Stomach smooth muscle (tissue), 2 donors: ENCODE data around the gene KHK.

Experiments used
- H3K27ac ChIP-seq: one replicate; pipeline ENCODE4 v1.7.0; 2013; ENCODE audit warnings: mild to moderate bottlenecking, low read length, inconsistent platforms
- H3K27me3 ChIP-seq, 2 donors: one replicate each; pipeline ENCODE4 v1.7.0; 2013; ENCODE audit warnings: low read length in 2 of 2; ENCODE audit not compliant: insufficient read depth in 2 of 2, control insufficient read depth in 1 of 2
- H3K36me3 ChIP-seq, 2 donors: one replicate each; pipeline ENCODE4 v1.7.0; 2013; ENCODE audit warnings: low read length in 2 of 2; ENCODE audit not compliant: control insufficient read depth in 2 of 2, insufficient read depth in 2 of 2
- H3K4me1 ChIP-seq: one replicate; pipeline ENCODE4 v1.7.0; 2013; ENCODE audit warnings: low read length; ENCODE audit not compliant: control insufficient read depth, insufficient read depth
- H3K4me3 ChIP-seq, 2 donors: one replicate each; pipeline ENCODE4 v1.7.0; 2013; ENCODE audit warnings: low read length in 2 of 2
- H3K9ac ChIP-seq, 2 donors: one replicate each; pipeline ENCODE4 v1.7.0; 2013; ENCODE audit warnings: low read length in 2 of 2, mild to moderate bottlenecking in 1 of 2
- H3K9me3 ChIP-seq, 2 donors: one replicate each; pipeline ENCODE4 v1.7.0; 2013; ENCODE audit warnings: low read length in 2 of 2; ENCODE audit not compliant: control insufficient read depth in 2 of 2
- donor health status: healthy.
- donor health status: Pancreatic carcinoma.

The KHK gene

GRCh38 chr2:27081984-27082772 lies 4.4 kb upstream of the KHK start:
- no peaks in the 10 kb centered on the region for H3K9me3 ChIP-seq
- peaks cover 2 to 19% of the 10 kb centered on the region in 2 donors for H3K36me3 ChIP-seq
- H3K27ac ChIP-seq = peak overlapping the region; percentile 100
- peak overlapping the region; percentile 90 to 93 for H3K4me3 ChIP-seq
- H3K27me3 ChIP-seq = no peaks in the 10 kb centered on the region
- no peak overlapping the region for H3K9ac ChIP-seq
- peaks cover 91% of the 10 kb centered on the region for H3K4me1 ChIP-seq

- peaks cover 89% of the 10 kb centered on the region for H3K4me1 ChIP-seq
- no peaks in the 10 kb centered on the region for H3K9me3 ChIP-seq
- peak overlapping the region; percentile 82 for H3K27ac ChIP-seq
- peak overlapping the region in 1 of 2 donors; percentile 22 for H3K9ac ChIP-seq
- peaks cover 2 to 19% of the 10 kb centered on the region in 2 donors for H3K36me3 ChIP-seq
- no peaks in the 10 kb centered on the region for H3K27me3 ChIP-seq
- H3K4me3 ChIP-seq = peak overlapping the region in 1 of 2 donors; percentile 44
Measured at GRCh38 chr2:27082773-27083409, 3.7 kb upstream of the KHK start.

- H3K4me3 ChIP-seq = peak overlapping the region in 1 of 2 donors; percentile 22
- peak overlapping the region in 1 of 2 donors; percentile 22 for H3K9ac ChIP-seq
- no peaks in the 10 kb centered on the region for H3K9me3 ChIP-seq
- no peaks in the 10 kb centered on the region for H3K27me3 ChIP-seq
- H3K27ac ChIP-seq = peak overlapping the region; percentile 82
- H3K4me1 ChIP-seq = peaks cover 85% of the 10 kb centered on the region
- H3K36me3 ChIP-seq = peaks cover 2 to 19% of the 10 kb centered on the region in 2 donors
Measured at GRCh38 chr2:27083410-27084296, 2.9 kb upstream of the KHK start.

GRCh38 chr2:27084297-27085061 lies 2.1 kb upstream of the KHK start:
- Histone ChIP-seq H3K4me1 (peaks cover 77% of the 10 kb centered on the region), H3K9me3 (no peaks in the 10 kb centered on the region), H3K27ac (peak overlapping the region; percentile 82), H3K4me3 (peak overlapping the region in 1 of 2 donors; percentile 22), H3K36me3 (peaks cover 2 to 19% of the 10 kb centered on the region in 2 donors), H3K27me3 (no peaks in the 10 kb centered on the region), H3K9ac (peak overlapping the region in 1 of 2 donors; percentile 47)

- peaks cover 70% of the 10 kb centered on the region for H3K4me1 ChIP-seq
- peak overlapping the region; percentile 82 for H3K27ac ChIP-seq
- H3K4me3 ChIP-seq = peak overlapping the region; percentile 38 to 76
- H3K27me3 ChIP-seq = no peaks in the 10 kb centered on the region
- peak overlapping the region; percentile 47 to 62 for H3K9ac ChIP-seq
- peaks cover 2 to 15% of the 10 kb centered on the region in 2 donors for H3K36me3 ChIP-seq
- H3K9me3 ChIP-seq = no peaks in the 10 kb centered on the region
Measured at GRCh38 chr2:27085062-27085672, 1.4 kb upstream of the KHK start.

- Histone ChIP-seq H3K9ac (peak overlapping the region; percentile 62 to 64), H3K27me3 (no peaks in the 10 kb centered on the region), H3K27ac (peak overlapping the region; percentile 82), H3K4me3 (peak overlapping the region; percentile 38 to 76), H3K4me1 (peaks cover 65% of the 10 kb centered on the region), H3K9me3 (no peaks in the 10 kb centered on the region), H3K36me3 (peaks cover 2 to 11% of the 10 kb centered on the region in 2 donors)
Measured at GRCh38 chr2:27085673-27086089, 891 bp upstream of the KHK start.

GRCh38 chr2:27086090-27086723 lies 365 bp upstream of the KHK start:
- Histone ChIP-seq H3K27me3 (no peaks in the 10 kb centered on the region), H3K27ac (peak overlapping the region; percentile 82), H3K9ac (peak overlapping the region; percentile 62 to 64), H3K36me3 (peaks cover 2 to 11% of the 10 kb centered on the region in 2 donors), H3K4me1 (peaks cover 61% of the 10 kb centered on the region), H3K4me3 (peak overlapping the region; percentile 38 to 76), H3K9me3 (no peaks in the 10 kb centered on the region)

GRCh38 chr2:27087823-27088410 lies 1.3 kb downstream of the KHK start:
- H3K27me3 ChIP-seq = no peaks in the 10 kb centered on the region
- peaks cover 44% of the 10 kb centered on the region for H3K4me1 ChIP-seq
- H3K27ac ChIP-seq = no peak overlapping the region
- no peaks in the 10 kb centered on the region for H3K9me3 ChIP-seq
- peaks cover 0 to 2% of the 10 kb centered on the region in 2 donors for H3K36me3 ChIP-seq
- H3K9ac ChIP-seq = no peak overlapping the region
- H3K4me3 ChIP-seq = no peak overlapping the region

- Histone ChIP-seq H3K9me3 (no peaks in the 10 kb centered on the region), H3K9ac (no peak overlapping the region), H3K27me3 (no peaks in the 10 kb centered on the region), H3K36me3 (peaks cover 0 to 2% of the 10 kb centered on the region in 2 donors), H3K4me1 (peaks cover 37% of the 10 kb centered on the region), H3K27ac (no peak overlapping the region), H3K4me3 (no peak overlapping the region)
Measured at GRCh38 chr2:27088634-27089033, 2.1 kb downstream of the KHK start.
